HG03469 (cell line): ENCODE data around the gene CTRB1.
"Not testable (repeated sequence)": the region's sequence is repeated elsewhere in the genome, so short reads cannot be mapped to it uniquely, and the experiment has no call there.

Experiments used
- ATAC-seq: cut with Tn5 transposase; IDR thresholded peaks from one replicate; pipeline ENCODE4 v1.9.1; 2021; ENCODE audit warnings: mild to moderate bottlenecking, moderate library complexity, moderate number of reproducible peaks; ENCODE audit not compliant: unreplicated experiment

CTRB1 gene

GRCh38 chr16:75239542-75240122 is 20.8 kb downstream of the CTRB1 start:
- no peak for ATAC-seq

- not testable (repeated sequence) for ATAC-seq
These were observed 21.8 kb downstream of the CTRB1 start for GRCh38 chr16:75240633-75241032.

DNA sequence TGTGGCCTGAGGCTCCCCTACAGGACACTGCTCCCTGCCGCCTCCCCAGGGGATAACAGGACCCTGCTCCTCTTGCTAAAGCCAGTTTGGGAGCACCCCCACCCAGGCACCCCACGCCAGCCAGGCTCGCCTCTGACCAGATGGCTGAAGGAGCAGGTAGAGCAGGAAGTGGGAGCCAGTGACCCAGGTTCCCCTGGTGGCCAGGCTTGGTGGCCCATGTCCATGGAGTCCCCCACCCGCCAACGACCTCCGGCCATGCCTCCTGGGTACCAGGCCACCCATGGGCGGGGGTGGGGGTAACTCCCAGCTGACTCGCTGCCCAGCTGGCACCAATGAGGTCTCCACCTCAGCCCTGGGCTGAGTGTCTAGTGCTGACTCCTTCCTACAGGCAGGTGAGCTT is 22.6 kb downstream of the CTRB1 start:
- ATAC-seq: no peak

DNA sequence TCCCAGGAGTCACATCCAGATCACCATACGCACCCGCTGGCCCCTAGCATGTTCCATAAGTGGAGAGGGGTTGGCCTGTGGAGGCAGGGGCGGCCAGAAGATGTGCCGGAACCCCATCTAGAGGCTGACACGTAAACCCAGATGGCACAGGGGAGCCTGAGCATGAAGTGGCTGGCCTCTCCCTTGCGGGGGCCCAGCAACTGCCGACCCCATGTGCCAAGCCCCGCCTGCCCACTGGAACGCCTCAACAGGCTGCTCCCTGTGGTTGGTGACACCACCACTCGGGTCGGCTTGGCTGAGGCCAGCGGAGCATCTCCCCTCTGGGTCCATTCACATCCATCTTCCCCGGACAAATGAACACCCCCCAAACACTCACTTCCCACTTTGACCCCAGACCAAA is 23.2 kb downstream of the CTRB1 start:
- no peak for ATAC-seq

- not testable (repeated sequence) for ATAC-seq
These were observed 23.8 kb downstream of the CTRB1 start for GRCh38 chr16:75242436-75243078.

DNA sequence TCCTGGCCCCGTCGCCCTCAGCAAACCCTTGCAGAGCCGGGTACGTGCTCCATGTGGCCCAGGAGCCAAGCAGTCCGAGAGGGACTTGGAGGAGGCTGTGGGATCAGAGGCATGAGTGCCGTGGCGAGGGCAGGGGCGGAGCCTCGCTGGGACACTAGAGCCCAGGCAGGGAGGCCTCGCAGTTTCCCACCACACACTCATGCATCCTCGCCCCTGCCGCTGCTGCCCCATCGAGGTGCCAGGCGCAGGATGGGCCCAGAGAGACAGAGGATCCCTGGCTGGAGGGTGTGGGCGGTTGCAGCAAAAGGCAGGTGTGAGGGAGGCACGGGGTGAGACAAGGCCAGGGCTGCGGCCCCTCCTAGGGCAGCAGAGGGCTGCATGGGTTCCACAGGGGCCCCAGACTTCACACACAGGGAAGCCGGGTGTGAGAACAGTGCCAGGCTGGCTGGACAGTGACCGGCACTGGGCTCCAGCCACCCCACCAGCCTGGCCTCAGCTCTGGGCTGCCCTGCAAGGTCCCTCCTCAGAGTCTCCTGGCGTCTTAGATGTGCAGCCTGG is 25.0 kb downstream of the CTRB1 start:
- no peak for ATAC-seq

DNA sequence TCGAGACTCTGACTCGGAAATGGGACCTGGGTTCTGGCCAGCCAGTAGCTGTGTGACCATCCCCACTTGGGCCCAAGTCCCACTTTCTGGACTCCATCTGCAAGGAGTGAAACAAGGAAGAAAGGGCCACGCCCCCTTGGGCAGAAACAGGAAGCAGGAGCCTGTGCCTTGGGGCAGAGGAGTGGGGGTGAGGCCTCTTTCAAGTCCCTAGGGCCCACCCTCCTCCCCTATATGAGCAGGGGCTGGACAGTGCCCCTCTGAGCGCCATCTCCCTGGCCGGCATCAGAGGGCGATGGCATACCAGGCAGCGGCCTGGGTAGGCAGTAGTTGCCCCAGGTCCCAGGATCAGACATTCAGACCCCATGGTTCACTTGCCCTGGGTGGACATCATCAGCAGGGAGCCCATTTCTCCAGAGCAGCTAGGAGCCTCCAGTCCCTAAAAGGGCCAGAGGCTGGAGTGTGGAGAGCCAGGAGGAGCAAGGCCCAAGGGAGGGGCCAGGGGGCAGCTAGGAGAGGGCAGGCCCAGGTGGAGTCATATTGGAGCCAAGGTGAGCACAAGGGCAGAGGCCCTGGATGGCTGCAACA is 25.5 kb downstream of the CTRB1 start:
- ATAC-seq: no peak

DNA sequence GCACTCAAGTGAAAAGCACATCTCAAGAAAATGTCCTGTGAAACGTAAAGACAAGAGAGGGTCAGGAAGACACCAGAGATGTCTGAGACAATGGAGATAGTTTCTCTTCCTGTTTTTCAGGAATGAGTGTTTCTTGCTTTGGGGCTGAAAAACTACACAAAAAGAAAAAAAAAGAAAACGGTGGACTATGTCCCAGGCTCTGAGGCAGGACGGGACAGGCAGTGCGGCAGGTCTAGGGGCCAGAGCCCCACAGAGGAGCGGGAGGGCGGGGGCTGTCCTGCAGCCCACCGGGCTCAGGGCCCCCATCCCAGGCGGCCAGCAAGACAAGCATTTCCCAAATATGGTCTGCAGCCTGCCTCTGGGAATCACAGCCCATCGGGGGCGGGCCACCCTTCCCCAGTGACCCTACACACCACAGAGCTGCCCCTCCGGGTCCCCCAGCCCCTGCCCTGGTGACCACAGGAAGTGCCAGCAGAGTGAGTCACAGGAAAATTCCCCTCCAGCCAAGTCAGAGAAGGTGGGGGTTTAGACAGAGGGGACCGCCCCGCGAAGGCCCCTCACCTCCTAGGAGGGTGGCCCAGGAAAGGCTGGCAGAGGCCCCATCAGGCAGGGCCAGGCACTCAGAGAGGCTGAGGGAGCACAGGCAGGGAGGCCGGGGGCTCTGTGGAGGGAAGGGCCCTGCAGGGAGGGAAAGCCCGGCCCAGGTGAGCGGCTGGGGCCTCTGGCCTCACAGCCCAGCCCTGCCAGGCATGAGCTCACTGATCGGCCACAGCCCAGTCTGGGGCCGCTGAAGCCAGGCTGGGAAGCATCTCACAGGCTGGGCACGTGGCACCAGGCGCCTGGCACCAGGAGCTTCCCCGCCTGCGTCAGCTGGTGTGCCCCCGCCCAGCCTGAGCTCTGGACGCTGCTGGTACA is 26.3 kb downstream of the CTRB1 start:
- ATAC-seq: no peak

GRCh38 chr16:75246504-75247205 is 27.9 kb downstream of the CTRB1 start:
- no peak for ATAC-seq

- ATAC-seq: no peak
These were observed 28.5 kb downstream of the CTRB1 start for GRCh38 chr16:75247249-75247648.

GRCh38 chr16:75248142-75248535 is 29.4 kb downstream of the CTRB1 start:
- ATAC-seq: no peak

DNA sequence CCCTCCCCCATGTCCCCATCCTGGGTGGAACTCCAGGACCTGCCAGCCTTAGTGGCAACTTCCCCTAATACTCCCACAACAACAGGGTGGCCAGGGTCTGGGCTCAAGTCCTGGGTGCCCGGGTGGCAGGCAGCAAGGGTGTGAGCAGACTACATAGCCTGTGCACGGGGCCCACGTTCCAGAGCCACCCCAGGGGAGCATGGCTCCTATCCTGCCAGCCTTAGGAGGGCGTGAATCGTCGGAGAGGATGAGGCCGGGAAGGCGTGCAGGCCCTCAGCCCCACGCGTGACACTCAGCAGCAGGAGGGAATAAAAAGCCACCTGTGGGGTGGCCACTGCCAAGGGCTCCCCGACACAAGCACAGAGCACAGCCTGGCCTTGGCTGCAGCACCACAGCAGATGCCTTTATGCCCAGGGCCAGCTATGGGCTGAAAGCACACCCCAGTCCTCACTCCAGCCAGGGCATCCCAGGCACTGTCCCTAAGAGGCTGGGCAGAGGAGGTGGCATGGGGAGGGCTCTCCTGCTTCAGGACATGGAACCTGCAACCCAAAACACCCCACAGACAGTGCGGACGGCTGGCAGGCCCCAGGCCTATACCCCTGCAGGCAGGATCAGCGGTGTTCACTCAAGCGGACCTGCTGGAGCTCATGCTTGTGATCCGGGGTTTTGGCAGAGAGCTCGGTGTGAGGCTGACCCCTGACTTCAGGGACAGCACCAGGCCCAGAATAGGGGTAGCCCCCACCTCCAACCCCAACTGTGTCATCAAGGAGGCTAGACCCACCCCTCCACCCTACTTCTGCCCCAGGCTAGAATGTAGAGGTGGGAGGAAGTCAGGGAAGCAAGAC is 30.0 kb downstream of the CTRB1 start:
- ATAC-seq: no peak

DNA sequence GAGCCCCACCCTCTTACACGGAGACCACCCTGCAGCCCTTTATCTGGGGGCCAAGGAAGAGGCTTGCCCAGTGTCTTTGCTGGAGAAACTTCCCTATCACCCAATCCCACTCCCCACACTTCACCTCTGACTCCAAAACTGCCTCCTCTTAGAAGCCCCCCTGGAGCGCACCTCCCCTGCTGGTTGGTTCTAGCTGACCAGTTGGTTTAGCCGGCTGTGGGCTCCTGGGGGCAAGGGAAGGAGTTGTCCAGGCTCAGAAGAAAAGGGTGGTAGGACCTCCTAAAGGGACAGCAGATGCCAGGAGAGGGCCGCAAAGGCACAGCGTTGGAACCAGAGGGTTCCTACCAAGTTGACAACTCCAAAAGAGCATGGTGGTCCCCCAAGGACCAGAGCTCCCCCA is 30.7 kb downstream of the CTRB1 start:
- ATAC-seq: no peak

GRCh38 chr16:75250089-75250808 is 31.5 kb downstream of the CTRB1 start:
- ATAC-seq: no peak

GRCh38 chr16:75250809-75251279 is 32.1 kb downstream of the CTRB1 start:
- no peak for ATAC-seq

DNA sequence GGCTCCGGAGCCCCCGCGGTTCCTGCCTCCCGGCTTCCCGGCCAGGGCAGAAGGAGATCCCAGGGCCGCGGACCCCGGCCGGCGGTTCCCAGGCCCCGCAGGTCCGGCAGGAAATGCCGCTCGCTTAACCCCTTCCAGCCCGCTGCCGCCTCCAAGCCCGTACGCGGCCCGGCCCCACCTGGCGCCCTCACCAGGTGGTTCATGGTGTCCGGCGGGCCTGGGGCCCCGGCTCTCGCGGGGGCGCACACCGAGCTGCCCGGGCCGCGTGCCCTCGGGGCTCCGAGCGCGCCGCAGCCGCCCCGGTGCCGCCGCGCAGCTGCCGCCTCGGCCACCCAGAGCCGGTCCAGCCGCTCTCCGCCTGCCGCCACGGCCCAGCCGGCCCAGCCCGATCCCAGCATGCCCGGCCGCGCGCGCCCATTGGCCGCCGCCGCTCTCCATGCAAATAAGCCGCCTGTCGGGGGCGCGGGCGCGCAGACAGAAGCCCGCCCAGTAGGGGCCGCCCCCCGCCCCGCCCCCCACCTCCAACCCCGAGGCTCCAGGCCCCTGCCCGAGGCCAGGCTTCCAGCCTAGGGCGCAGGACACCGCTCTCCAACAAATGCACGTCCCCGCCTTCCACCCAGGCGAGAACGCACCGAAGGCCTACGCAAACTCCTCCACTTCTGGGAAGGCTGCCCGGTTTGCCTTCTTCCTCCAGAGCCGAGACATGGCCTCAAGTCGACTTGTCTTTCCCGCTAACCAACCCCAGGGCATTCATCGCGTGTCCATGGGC is 32.7 kb downstream of the CTRB1 start, which contains the start of gene BCAR1:
BCAR1 (minus strand) TSS at position 345 of the 769 bp plus-strand sequence; CDS start at position 203, 142 bp downstream.
- ATAC-seq: peak; percentile 64

GRCh38 chr16:75252049-75252864 is 33.5 kb downstream of the CTRB1 start:
- ATAC-seq: no peak
